Measurements from ENCODE around the gene CYP2S1. TPM values are rescaled to one million over a fixed set of nuclear protein-coding genes. Genes with fewer than 3 reads are reported as not detected.

Gene CYP2S1
- total RNA-seq, 5 donors from 2014 or later (not counting 1 experiment from before 2014, with no cell fraction given), result 0.20 to 1.2 (median 0.51) TPM; not detected in 1

- Histone ChIP-seq H3K36me3 (ENCODE audit: control insufficient read depth in 2 of 2, extremely low read depth in 1 of 2, insufficient read depth in 1 of 2, low read length in 1 of 2) (no peaks in the 10 kb centered on the region), H3K27ac (ENCODE audit: low read length) (no peak overlapping the region), H3K27me3 (replicated peaks in 1 of 2; ENCODE audit: control insufficient read depth in 2 of 2, extremely low read depth in 1 of 2, insufficient read depth in 2 of 2, low read length in 1 of 2) (peaks cover 0 to 4% of the 10 kb centered on the region in 2 experiments), H3K4me1 (ENCODE audit: control insufficient read depth in 1 of 2, extremely low read depth in 1 of 2, insufficient read depth in 2 of 2, low read length in 2 of 2) (no peaks in the 10 kb centered on the region), H3K4me3 (ENCODE audit: control insufficient read depth in 1 of 2, extremely low read depth in 1 of 2, low read length in 1 of 2) (no peak overlapping the region), H3K9me3 (no peaks in the 10 kb centered on the region)
- ATAC-seq (replicated peaks in 1 of 4) (no peak), DNase-seq (no peak)
- ChIA-PET POLR2A (interaction anchor here in 1 of 2 donors (0.6 kb wide), 1 partner anchor 602 kb away, joined by 3 read pairs; no protein-coding TSS in a partner anchor), CTCF (no interaction called here)
- peaks cover 0 to 3% of the 10 kb centered on the region in 2 donors for H3K27me3 Mint-ChIP-seq
- H3K4me3 Mint-ChIP-seq, result no peak overlapping the region
- no peak overlapping the region for H3K27ac Mint-ChIP-seq
- no peaks in the 10 kb centered on the region for H3K36me3 Mint-ChIP-seq
- no peaks in the 10 kb centered on the region for H3K4me1 Mint-ChIP-seq
- WGBS (ENCODE audit: insufficient coverage), result no CpG with 5 or more reads among the region's 3 CpGs
- H3K9me3 Mint-ChIP-seq, result no peaks in the 10 kb centered on the region
Observed at GRCh38 chr19:41245843-41246242, 52.8 kb downstream of the CYP2S1 start.

- H3K4me1 Mint-ChIP-seq, result no peaks in the 10 kb centered on the region
- no peak overlapping the region for H3K27ac ChIP-seq (ENCODE audit: low read length)
- no peaks in the 10 kb centered on the region for H3K9me3 Mint-ChIP-seq
- WGBS (ENCODE audit: insufficient coverage), result 75% methylated on average over 2 of the region's 4 CpGs
- H3K27ac Mint-ChIP-seq, result no peak overlapping the region
- ChIA-PET CTCF (interaction anchor here in 1 of 2 donors (0.6 kb wide), 2 partner anchors 17 to 1131 kb away, joined by 3 read pairs; no protein-coding TSS in a partner anchor), POLR2A (no interaction called here)
- ATAC-seq (replicated peaks in 1 of 4) (no peak), DNase-seq (no peak)
- peaks cover 6% of the 10 kb centered on the region in 2 donors for H3K27me3 Mint-ChIP-seq
- no peaks in the 10 kb centered on the region for H3K36me3 ChIP-seq (ENCODE audit: control insufficient read depth in 2 of 2, extremely low read depth in 1 of 2, insufficient read depth in 1 of 2, low read length in 1 of 2)
- no peaks in the 10 kb centered on the region for H3K4me1 ChIP-seq (ENCODE audit: control insufficient read depth in 1 of 2, extremely low read depth in 1 of 2, insufficient read depth in 2 of 2, low read length in 2 of 2)
- no peaks in the 10 kb centered on the region for H3K36me3 Mint-ChIP-seq
- no peaks in the 10 kb centered on the region for H3K9me3 ChIP-seq
- H3K4me3 Mint-ChIP-seq, result no peak overlapping the region
- no peak overlapping the region for H3K4me3 ChIP-seq (ENCODE audit: control insufficient read depth in 1 of 2, extremely low read depth in 1 of 2, low read length in 1 of 2)
- peaks cover 0 to 25% of the 10 kb centered on the region in 2 experiments for H3K27me3 ChIP-seq (replicated peaks in 1 of 2; ENCODE audit: control insufficient read depth in 2 of 2, extremely low read depth in 1 of 2, insufficient read depth in 2 of 2, low read length in 1 of 2)
Observed at GRCh38 chr19:41248895-41249294, 55.9 kb downstream of the CYP2S1 start.

GRCh38 chr19:41249707-41250423, 56.8 kb downstream of the CYP2S1 start:
- Histone ChIP-seq H3K27ac (ENCODE audit: low read length) (no peak overlapping the region), H3K4me1 (ENCODE audit: control insufficient read depth in 1 of 2, extremely low read depth in 1 of 2, insufficient read depth in 2 of 2, low read length in 2 of 2) (no peaks in the 10 kb centered on the region), H3K27me3 (replicated peaks in 1 of 2; ENCODE audit: control insufficient read depth in 2 of 2, extremely low read depth in 1 of 2, insufficient read depth in 2 of 2, low read length in 1 of 2) (peaks cover 0 to 25% of the 10 kb centered on the region in 2 experiments), H3K4me3 (ENCODE audit: control insufficient read depth in 1 of 2, extremely low read depth in 1 of 2, low read length in 1 of 2) (no peak overlapping the region), H3K9me3 (no peaks in the 10 kb centered on the region), H3K36me3 (ENCODE audit: control insufficient read depth in 2 of 2, extremely low read depth in 1 of 2, insufficient read depth in 1 of 2, low read length in 1 of 2) (no peaks in the 10 kb centered on the region)
- no peaks in the 10 kb centered on the region for H3K9me3 Mint-ChIP-seq
- no peak overlapping the region for H3K27ac Mint-ChIP-seq
- ATAC-seq (replicated peaks in 1 of 4) (no peak), DNase-seq (no peak)
- WGBS (ENCODE audit: insufficient coverage), result no CpG with 5 or more reads among the region's 9 CpGs
- CTCF ChIA-PET, result interaction anchor here in 1 of 2 donors (0.7 kb wide), 1 partner anchor 953 kb away, joined by 3 read pairs; no protein-coding TSS in a partner anchor
- POLR2A ChIA-PET, result no interaction called here
- H3K36me3 Mint-ChIP-seq, result no peaks in the 10 kb centered on the region
- H3K27me3 Mint-ChIP-seq, result peaks cover 6% of the 10 kb centered on the region in 2 donors
- H3K4me3 Mint-ChIP-seq, result no peak overlapping the region
- H3K4me1 Mint-ChIP-seq, result no peaks in the 10 kb centered on the region

- 100% methylated on average over 2 of the region's 6 CpGs for WGBS (ENCODE audit: insufficient coverage)
- H3K4me1 ChIP-seq (ENCODE audit: control insufficient read depth in 1 of 2, extremely low read depth in 1 of 2, insufficient read depth in 2 of 2, low read length in 2 of 2), result no peaks in the 10 kb centered on the region
- POLR2A ChIA-PET, result no interaction called here
- Mint-ChIP-seq H3K9me3 (no peaks in the 10 kb centered on the region), H3K4me1 (no peaks in the 10 kb centered on the region), H3K27ac (no peak overlapping the region), H3K4me3 (no peak overlapping the region), H3K36me3 (no peaks in the 10 kb centered on the region), H3K27me3 (peaks cover 5 to 6% of the 10 kb centered on the region in 2 donors)
- H3K36me3 ChIP-seq (ENCODE audit: control insufficient read depth in 2 of 2, extremely low read depth in 1 of 2, insufficient read depth in 1 of 2, low read length in 1 of 2), result no peaks in the 10 kb centered on the region
- no peak overlapping the region for H3K27ac ChIP-seq (ENCODE audit: low read length)
- H3K4me3 ChIP-seq (ENCODE audit: control insufficient read depth in 1 of 2, extremely low read depth in 1 of 2, low read length in 1 of 2), result no peak overlapping the region
- H3K27me3 ChIP-seq (replicated peaks in 1 of 2; ENCODE audit: control insufficient read depth in 2 of 2, extremely low read depth in 1 of 2, insufficient read depth in 2 of 2, low read length in 1 of 2), result peaks cover 0 to 25% of the 10 kb centered on the region in 2 experiments
- H3K9me3 ChIP-seq, result no peaks in the 10 kb centered on the region
- CTCF ChIA-PET, result no interaction called here
- no peak for ATAC-seq (replicated peaks in 1 of 4)
- DNase-seq, result no peak
Observed at GRCh38 chr19:41253660-41254059, 60.6 kb downstream of the CYP2S1 start.

- H3K4me3 ChIP-seq (ENCODE audit: control insufficient read depth in 1 of 2, extremely low read depth in 1 of 2, low read length in 1 of 2), result no peak overlapping the region
- H3K36me3 ChIP-seq (ENCODE audit: control insufficient read depth in 2 of 2, extremely low read depth in 1 of 2, insufficient read depth in 1 of 2, low read length in 1 of 2), result no peaks in the 10 kb centered on the region
- H3K9me3 ChIP-seq, result no peaks in the 10 kb centered on the region
- ChIA-PET CTCF (no interaction called here), POLR2A (interaction anchor here in 1 of 2 donors (0.7 kb wide), 1 partner anchor 101 kb away, joined by 3 read pairs; no protein-coding TSS in a partner anchor)
- no peaks in the 10 kb centered on the region for H3K4me1 ChIP-seq (ENCODE audit: control insufficient read depth in 1 of 2, extremely low read depth in 1 of 2, insufficient read depth in 2 of 2, low read length in 2 of 2)
- Mint-ChIP-seq H3K27me3 (peaks cover 3 to 6% of the 10 kb centered on the region in 2 donors), H3K36me3 (no peaks in the 10 kb centered on the region), H3K27ac (no peak overlapping the region), H3K9me3 (no peaks in the 10 kb centered on the region), H3K4me3 (no peak overlapping the region), H3K4me1 (no peaks in the 10 kb centered on the region)
- ATAC-seq (replicated peaks in 1 of 4) (no peak), DNase-seq (no peak)
- no peak overlapping the region for H3K27ac ChIP-seq (ENCODE audit: low read length)
- peaks cover 0 to 25% of the 10 kb centered on the region in 2 experiments for H3K27me3 ChIP-seq (replicated peaks in 1 of 2; ENCODE audit: control insufficient read depth in 2 of 2, extremely low read depth in 1 of 2, insufficient read depth in 2 of 2, low read length in 1 of 2)
Observed at GRCh38 chr19:41255171-41255570, 62.2 kb downstream of the CYP2S1 start.

Other genes starting within 250 kb of the CYP2S1 start
- under 1 TPM in 3 of 5 donors, not detected in 2; 0.20 to 0.61 (median 0.38) TPM for gene CYP2B6, start 201.9 kb upstream of the CYP2S1 start, total RNA-seq
- not detected for gene CYP2A13, start 104.8 kb upstream of the CYP2S1 start, total RNA-seq
- 1 to 10 TPM in 1 of 5 donors, under 1 TPM in 1, not detected in 3; 0.83 to 1.3 TPM for gene CYP2F1, start 78.8 kb upstream of the CYP2S1 start, total RNA-seq
- under 1 TPM in 3 of 5 donors, not detected in 2; 0.16 to 0.70 (median 0.47) TPM for gene AXL, start 26.0 kb downstream of the CYP2S1 start, total RNA-seq
- 100 to 1,000 TPM; 275 to 350 (median 307) TPM for gene HNRNPUL1, start 71.2 kb downstream of the CYP2S1 start, total RNA-seq
- gene CCDC97, start 117.0 kb downstream of the CYP2S1 start, total RNA-seq, result 10 to 100 TPM; 38.9 to 61.5 (median 55.1) TPM
- gene TGFB1, start 160.7 kb downstream of the CYP2S1 start, total RNA-seq, result 100 to 1,000 TPM; 170 to 412 (median 206) TPM
- 10 to 100 TPM; 15.3 to 27.9 (median 16.4) TPM for gene B9D2, start 170.9 kb downstream of the CYP2S1 start, total RNA-seq
- 10 to 100 TPM in 3 of 5 donors, 1 to 10 TPM in 2; 9.9 to 14.7 (median 13.2) TPM for gene TMEM91, start 183.3 kb downstream of the CYP2S1 start, total RNA-seq
- gene EXOSC5, start 204.1 kb downstream of the CYP2S1 start, total RNA-seq, result 10 to 100 TPM; 12.4 to 32.8 (median 27.1) TPM
- 10 to 100 TPM; 13.0 to 28.6 (median 27.0) TPM for gene BCKDHA, start 204.6 kb downstream of the CYP2S1 start, total RNA-seq
- gene B3GNT8, start 234.2 kb downstream of the CYP2S1 start, total RNA-seq, result 1 to 10 TPM in 4 of 5 donors, under 1 TPM in 1; 0.76 to 5.0 (median 1.3) TPM
- 10 to 100 TPM; 19.5 to 33.9 (median 24.7) TPM for gene DMAC2, start 246.7 kb downstream of the CYP2S1 start, total RNA-seq
- under 1 TPM in 2 of 5 donors, not detected in 3; 0.29 to 0.55 TPM for gene ERICH4, start 249.9 kb downstream of the CYP2S1 start, total RNA-seq

All from T-cell (primary cell).